DMS153 (cell line): ENCODE results near the gene TM4SF4.

Experiments
- DNase-seq: peaks from one replicate; lab custom pipeline; 2025; lab: John Stamatoyannopoulos, UW

TM4SF4 gene

GRCh38 chr3:149514471-149514870 is 40.0 kb downstream of the TM4SF4 start:
- DNase-seq: no peak

- no peak for DNase-seq
Measured at GRCh38 chr3:149515249-149515648, 40.8 kb downstream of the TM4SF4 start.

GRCh38 chr3:149516920-149517319 is 42.4 kb downstream of the TM4SF4 start:
- DNase-seq: no peak

GRCh38 chr3:149519912-149520311 is 45.4 kb downstream of the TM4SF4 start:
- no peak for DNase-seq

- no peak for DNase-seq
Measured at GRCh38 chr3:149523512-149524299, 49.2 kb downstream of the TM4SF4 start.

- peak; percentile 30 for DNase-seq
Measured at GRCh38 chr3:149527531-149528339, 53.2 kb downstream of the TM4SF4 start.

GRCh38 chr3:149528340-149528650 is 53.8 kb downstream of the TM4SF4 start:
- DNase-seq: no peak

GRCh38 chr3:149529099-149529498 is 54.6 kb downstream of the TM4SF4 start:
- no peak for DNase-seq

GRCh38 chr3:149532489-149533180 is 58.1 kb downstream of the TM4SF4 start:
- DNase-seq: no peak

GRCh38 chr3:149534082-149534481 is 59.6 kb downstream of the TM4SF4 start:
- DNase-seq: no peak

- DNase-seq: peak; percentile 84
Measured at GRCh38 chr3:149534671-149535332, 60.3 kb downstream of the TM4SF4 start.

GRCh38 chr3:149535333-149535685 is 60.8 kb downstream of the TM4SF4 start:
- DNase-seq: no peak

- DNase-seq: no peak
Measured at GRCh38 chr3:149536429-149536828, 61.9 kb downstream of the TM4SF4 start.

- no peak for DNase-seq
Measured at GRCh38 chr3:149538371-149538770, 63.9 kb downstream of the TM4SF4 start.

- no peak for DNase-seq
Measured at GRCh38 chr3:149541091-149541491, 66.6 kb downstream of the TM4SF4 start.

- DNase-seq: peak; percentile 29
Measured at GRCh38 chr3:149542375-149543312, 68.1 kb downstream of the TM4SF4 start.

GRCh38 chr3:149545049-149545448 is 70.6 kb downstream of the TM4SF4 start:
- DNase-seq: no peak

- DNase-seq: no peak
Measured at GRCh38 chr3:149547413-149547812, 72.9 kb downstream of the TM4SF4 start.

GRCh38 chr3:149547954-149548668 is 73.6 kb downstream of the TM4SF4 start:
- no peak for DNase-seq

GRCh38 chr3:149548669-149549065 is 74.2 kb downstream of the TM4SF4 start:
- no peak for DNase-seq

GRCh38 chr3:149551500-149551899 is 77.0 kb downstream of the TM4SF4 start:
- DNase-seq: no peak
